HG03039 (cell line): ENCODE results near the gene CDON.

Experiments
- ATAC-seq: cut with Tn5 transposase; IDR thresholded peaks from one replicate; pipeline ENCODE4 v1.9.1; 2021; ENCODE audit warnings: mild to moderate bottlenecking, moderate library complexity; ENCODE audit not compliant: unreplicated experiment

Gene CDON

GRCh38 chr11:125945011-125945796 lies 117.5 kb downstream of the CDON start:
- ATAC-seq: no peak

- ATAC-seq: no peak
These were observed 118.2 kb downstream of the CDON start for GRCh38 chr11:125944350-125945010.

- no peak for ATAC-seq
These were observed 118.9 kb downstream of the CDON start for GRCh38 chr11:125943661-125944349.

GRCh38 chr11:125942771-125943428 lies 119.8 kb downstream of the CDON start:
- ATAC-seq: no peak

DNA sequence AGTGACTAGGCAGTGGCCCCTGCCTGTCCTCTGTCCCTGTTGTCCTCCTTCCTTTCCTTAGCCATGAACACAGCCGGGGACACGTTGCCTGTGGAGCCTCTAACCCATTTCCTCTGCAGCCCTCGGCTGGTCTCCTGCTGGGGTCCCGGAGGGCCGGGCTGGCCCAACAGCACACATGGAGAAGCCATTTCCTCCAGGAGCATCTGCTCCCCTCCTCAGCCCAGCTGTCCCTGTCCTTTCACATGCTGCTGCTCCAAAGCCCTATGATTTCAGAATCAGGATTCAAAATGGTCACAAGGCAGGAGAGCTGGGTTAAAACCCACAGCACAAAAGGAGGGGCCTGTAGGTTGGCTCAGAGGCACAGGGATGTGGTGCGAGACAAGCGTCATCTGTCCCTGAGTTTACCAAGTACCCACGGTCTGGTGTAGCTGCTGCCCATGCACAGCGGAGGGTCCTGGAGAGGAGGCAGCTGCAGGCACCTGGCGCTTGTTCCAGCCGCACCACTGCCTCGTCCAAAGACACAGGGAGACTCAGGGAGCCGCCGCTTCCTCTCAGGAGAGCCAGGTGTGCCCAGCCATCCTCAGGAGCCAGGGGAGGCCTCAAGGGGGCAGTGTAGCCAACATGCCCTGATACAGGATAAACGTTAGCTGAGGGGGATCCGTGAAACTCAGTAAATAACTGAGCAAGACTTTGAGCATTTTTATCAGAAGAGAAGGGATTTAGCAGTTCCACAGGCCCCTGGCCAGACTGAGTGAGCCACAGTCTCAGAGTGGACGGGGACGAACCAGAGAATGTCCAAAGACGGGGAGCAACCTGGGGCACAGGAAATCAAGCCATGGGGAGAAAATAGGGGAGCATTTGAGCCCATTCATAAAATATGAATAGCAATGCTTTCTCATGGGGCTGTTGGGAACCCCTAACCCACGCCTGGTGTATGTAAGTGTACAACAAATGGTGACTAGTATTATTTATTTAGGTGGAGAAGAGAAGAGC lies 120.8 kb downstream of the CDON start:
- no peak for ATAC-seq

DNA sequence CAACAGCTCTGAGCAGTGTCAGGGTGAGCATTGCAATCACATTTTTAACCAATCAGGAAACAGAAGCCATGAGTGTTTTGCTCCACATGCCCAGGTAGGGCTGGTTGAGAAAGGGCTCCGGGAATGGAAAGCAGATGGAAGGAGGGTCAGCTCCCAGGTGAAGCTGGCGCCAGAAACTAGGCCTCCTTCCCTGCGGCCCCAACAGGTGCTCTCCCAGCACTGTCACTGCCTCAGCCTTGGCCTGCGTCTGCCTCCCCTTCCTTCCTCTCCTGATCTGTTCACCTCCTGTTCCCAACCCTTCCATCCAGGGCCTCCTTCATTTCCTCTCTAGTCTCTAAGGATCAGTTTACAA lies 121.4 kb downstream of the CDON start:
- no peak for ATAC-seq

GRCh38 chr11:125940145-125940544 lies 122.5 kb downstream of the CDON start:
- no peak for ATAC-seq

GRCh38 chr11:125939081-125939521 lies 123.6 kb downstream of the CDON start:
- ATAC-seq: no peak

DNA sequence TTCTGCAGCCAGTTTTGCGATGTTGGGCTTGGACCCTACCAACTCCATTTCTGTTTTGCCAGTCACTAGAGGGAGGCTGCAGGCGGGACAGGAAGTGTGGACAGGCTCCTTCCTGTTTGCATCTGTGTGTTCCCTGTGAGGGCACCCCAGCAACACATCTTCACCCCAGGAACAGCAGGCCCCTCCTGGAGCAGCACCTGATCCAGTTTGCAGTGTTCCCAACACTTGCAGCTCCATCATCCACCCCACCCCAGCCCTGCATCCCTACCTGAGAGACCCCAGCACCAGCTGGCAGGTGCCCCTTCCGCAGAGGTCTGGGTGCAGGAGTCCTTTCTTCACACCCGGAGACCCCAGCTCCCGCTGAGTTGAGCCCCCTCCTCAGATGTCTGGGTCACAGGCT lies 124.2 kb downstream of the CDON start:
- ATAC-seq: no peak

DNA sequence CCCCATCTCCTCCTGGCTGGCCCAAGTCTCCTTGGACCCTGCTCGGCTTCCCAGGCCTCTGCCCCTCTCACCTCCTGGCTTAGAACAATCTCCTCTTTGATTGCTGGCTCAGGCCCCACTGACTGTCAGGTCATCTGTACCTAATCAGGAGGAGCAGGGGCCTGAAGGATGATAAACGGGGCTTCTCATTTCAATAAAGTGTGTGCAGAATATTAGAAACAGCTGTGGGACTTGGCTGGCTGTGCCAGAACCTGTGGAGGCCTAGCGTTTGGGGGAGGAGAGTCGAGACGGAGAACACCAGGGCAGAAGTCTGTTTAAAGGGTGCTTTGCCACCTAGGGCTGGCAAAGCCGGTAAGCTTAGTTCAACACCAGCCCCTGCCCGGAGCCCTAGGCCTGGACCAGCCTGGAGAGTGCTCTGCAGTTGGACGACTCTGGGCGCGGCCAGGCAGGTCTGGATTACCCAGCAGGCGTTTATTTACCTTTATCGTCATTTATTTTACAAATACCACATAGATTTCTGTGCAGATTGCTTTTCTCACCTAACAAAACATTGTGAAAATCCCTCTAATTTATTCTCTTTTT lies 127.0 kb downstream of the CDON start:
- ATAC-seq: no peak

GRCh38 chr11:125935056-125935455 lies 127.6 kb downstream of the CDON start:
- no peak for ATAC-seq

DNA sequence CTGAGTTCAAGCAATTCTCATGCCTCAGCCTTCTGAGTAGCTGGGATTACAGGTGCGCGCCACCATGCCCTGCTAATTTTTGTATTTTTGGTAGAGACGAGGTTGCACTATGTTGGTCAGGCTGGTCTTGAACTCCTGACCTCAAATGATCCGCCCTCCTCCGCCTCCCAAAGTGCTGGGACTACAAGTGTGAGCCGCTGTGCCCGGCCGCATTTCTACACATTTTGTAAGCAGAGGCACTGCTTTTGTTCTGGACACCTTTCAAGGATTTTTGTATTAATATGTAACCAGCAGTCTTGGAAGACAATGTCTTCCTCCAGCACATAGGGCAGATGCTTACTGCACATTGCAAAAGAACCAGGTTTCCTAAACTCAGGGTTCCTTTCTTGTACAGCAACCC lies 128.2 kb downstream of the CDON start:
- no peak for ATAC-seq

DNA sequence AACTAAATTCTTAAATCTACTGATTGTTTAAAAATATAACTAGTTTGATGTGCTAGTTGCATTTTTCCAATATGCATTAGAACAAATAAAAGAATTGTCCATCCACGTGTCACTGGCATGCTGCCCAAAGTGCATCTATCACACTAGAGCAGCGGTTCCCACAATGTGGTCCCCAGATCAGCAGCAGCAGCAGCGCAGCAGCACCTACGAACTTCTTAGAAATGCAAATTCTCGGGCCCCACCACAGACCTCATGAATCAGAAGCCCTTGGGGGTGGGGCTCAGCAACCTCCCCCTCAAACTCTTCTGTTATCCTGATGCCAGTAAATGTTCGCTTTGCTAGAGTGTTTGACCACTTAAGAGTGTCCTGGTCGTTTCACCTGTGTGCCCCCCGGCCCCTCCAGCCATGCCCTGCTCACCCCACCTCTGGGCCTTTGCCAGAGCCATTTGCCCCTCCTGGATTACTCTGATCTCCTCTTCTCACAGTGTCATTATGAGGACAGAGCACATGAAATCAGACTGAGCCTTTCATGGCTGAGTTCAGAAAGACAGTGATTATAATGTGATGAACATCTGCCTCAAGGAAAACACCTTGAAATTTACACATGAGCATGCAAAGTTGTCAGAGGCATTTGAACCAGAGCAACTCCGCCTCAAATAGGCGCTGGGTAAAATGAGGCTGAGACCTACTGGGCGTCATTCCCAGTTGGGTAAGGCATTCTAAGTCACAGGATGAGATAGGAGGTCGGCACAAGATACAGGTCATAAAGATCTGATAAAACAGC lies 129.4 kb downstream of the CDON start:
- ATAC-seq: no peak

- no peak for ATAC-seq
These were observed 130.4 kb downstream of the CDON start for GRCh38 chr11:125932301-125932700.

- no peak for ATAC-seq
These were observed 131.0 kb downstream of the CDON start for GRCh38 chr11:125931668-125932067.

DNA sequence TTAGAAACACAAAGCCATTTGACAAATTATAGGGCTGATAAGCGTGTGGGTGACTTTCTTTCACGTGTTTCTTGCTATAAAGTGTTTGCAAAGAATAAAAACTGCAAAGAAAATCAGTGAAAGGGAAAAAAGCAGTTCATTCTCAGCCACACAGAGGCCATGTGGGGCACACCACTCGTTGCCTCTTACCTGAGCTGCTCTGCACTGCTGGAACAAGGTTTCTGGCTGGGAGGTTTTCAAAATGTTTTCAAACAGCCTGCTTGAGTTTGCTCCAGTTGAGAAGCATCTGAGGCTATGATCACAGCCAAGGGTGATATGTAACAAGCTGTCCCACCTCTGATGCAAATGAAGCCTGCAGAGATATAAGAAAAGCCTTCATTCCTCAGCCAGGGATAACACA lies 131.6 kb downstream of the CDON start:
- no peak for ATAC-seq

GRCh38 chr11:125930076-125930450 lies 132.6 kb downstream of the CDON start:
- ATAC-seq: no peak

DNA sequence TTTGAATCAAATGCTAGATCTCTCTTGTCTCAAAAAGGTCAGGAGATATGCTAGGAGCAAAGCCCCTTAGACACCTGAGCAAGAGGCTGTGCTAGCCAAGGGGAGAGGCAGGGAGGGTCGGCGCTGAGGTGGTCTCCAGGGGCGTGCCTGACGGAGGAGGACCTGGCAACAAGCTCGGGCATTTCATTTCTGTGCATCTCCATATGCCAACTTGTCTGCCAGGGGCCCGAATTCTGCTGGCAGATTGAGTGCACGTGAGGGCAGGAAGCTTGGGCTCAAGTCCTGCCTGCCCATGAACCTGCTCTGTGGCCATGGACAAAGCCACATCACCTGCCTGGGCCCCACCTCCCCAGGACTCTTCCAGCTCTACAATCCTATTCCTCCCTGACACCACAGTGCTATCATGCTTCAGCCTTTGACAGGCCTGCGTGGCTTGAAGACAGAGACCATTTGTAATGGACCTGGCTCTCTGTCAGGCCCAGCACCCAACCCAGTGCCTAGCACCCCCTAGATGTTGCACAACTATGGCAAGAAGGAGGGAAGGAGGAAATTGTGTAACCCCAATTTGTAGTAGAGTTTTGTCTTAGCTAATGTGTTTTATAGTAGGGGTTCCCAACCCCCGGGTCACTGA lies 133.1 kb downstream of the CDON start:
- ATAC-seq: no peak

- ATAC-seq: no peak
These were observed 136.0 kb downstream of the CDON start for GRCh38 chr11:125926682-125927081.
